GM18505 (cell line): ENCODE measurements around the gene BSN.
A peak's percentile ranks its signal among the peaks of the same experiment; 100 is the strongest.

Experiments used
- ATAC-seq: cut with Tn5 transposase; IDR thresholded peaks from one replicate; pipeline ENCODE4 v1.9.1; 2021; ENCODE audit not compliant: unreplicated experiment
- POLR2A ChIP-seq: IDR thresholded peaks from 4 replicates; pipeline ENCODE4 v1.6.1; 2011; ENCODE audit warnings: borderline replicate concordance; ENCODE audit not compliant: insufficient read depth, insufficient read length; ENCODE audit errors: extremely low read depth

BSN gene

GRCh38 chr3:49667701-49668413 is 113.6 kb downstream of the BSN start:
- ATAC-seq = no peak
- TF ChIP-seq POLR2A = no peak

- TF ChIP-seq POLR2A = no peak
- no peak for ATAC-seq
Measured at GRCh38 chr3:49668414-49668797, 114.1 kb downstream of the BSN start.

GRCh38 chr3:49668861-49669260 is 114.6 kb downstream of the BSN start:
- ATAC-seq = no peak

GRCh38 chr3:49669352-49669751 is 115.1 kb downstream of the BSN start:
- no peak for TF ChIP-seq POLR2A
- ATAC-seq = no peak

More at GRCh38 chr3:49668861-49669260, 114.6 kb downstream of the BSN start:
- TF ChIP-seq POLR2A = no peak

- TF ChIP-seq POLR2A = no peak
- ATAC-seq = no peak
Measured at GRCh38 chr3:49670940-49671290, 116.6 kb downstream of the BSN start.

- ATAC-seq = no peak
- TF ChIP-seq POLR2A = no peak
Measured at GRCh38 chr3:49671291-49672288, 117.3 kb downstream of the BSN start.

- no peak for TF ChIP-seq POLR2A
- no peak for ATAC-seq
Measured at GRCh38 chr3:49673121-49673714, 118.9 kb downstream of the BSN start.

- ATAC-seq = peak; percentile 69
Measured at GRCh38 chr3:49673715-49674496, 119.6 kb downstream of the BSN start, which contains the start of gene APEH. APEH (plus strand) TSS chr3:49674351; CDS start chr3:49674402, 51 bp downstream.

GRCh38 chr3:49674497-49674983 is 120.3 kb downstream of the BSN start:
- peak; percentile 27 for ATAC-seq
- no peak for TF ChIP-seq POLR2A

More at GRCh38 chr3:49673715-49674496, 119.6 kb downstream of the BSN start, which contains the start of gene APEH:
- TF ChIP-seq POLR2A = peak; percentile 80

GRCh38 chr3:49675912-49676311 is 121.6 kb downstream of the BSN start:
- no peak for ATAC-seq
- no peak for TF ChIP-seq POLR2A

GRCh38 chr3:49680493-49681231 is 126.4 kb downstream of the BSN start:
- no peak for ATAC-seq
- TF ChIP-seq POLR2A = no peak

- ATAC-seq = no peak
- no peak for TF ChIP-seq POLR2A
Measured at GRCh38 chr3:49681232-49681522, 126.9 kb downstream of the BSN start.
